SK-N-SH (cell line): Measurements from ENCODE around the gene NTN5. TPM values are rescaled to one million over a fixed set of nuclear protein-coding genes. Genes with fewer than 3 reads are reported as not detected.

Experiments used
- CTCF ChIA-PET: fragments of 300-600, 350-600 bp; formaldehyde crosslinking; extraction: SDS; loops from one replicate; lab custom pipeline; 2021; lab: Yijun Ruan, JAX
- POLR2A ChIA-PET: fragments of 350-600 bp; sonication (Branson Sonifier 250); formaldehyde crosslinking; extraction: SDS; loops from one replicate; lab custom pipeline; 2020; ENCODE audit warnings: antibody characterized with exemption, inconsistent platforms; lab: Yijun Ruan, JAX
- DNase-seq: peaks from one replicate; pipeline ENCODE4 v3.0.0; 2012
- H2AFZ ChIP-seq: fragments of 200-600 bp; sonication (generic); 2 replicates; pipeline ENCODE4 v1.8.1; 2016; ENCODE audit warnings: antibody characterized with exemption, mild to moderate bottlenecking, low read depth
- H3F3A ChIP-seq: fragments of 200-600 bp; sonication (generic); replicated peaks from 2 replicates; pipeline ENCODE3; 2016; ENCODE audit warnings: antibody characterized with exemption, mild to moderate bottlenecking; ENCODE audit not compliant: insufficient read depth
- H3K27ac ChIP-seq, 2 experiments: fragments of 200-500 bp in 1 of 2; fragments of 200-600 bp in 1 of 2; sonication (Bioruptor generic) in 1 of 2; sonication (generic), shearing (Covaris generic) in 1 of 2; 2 replicates each; pipeline versions ENCODE4 v1.5.1 to v1.6.1; 2014 to 2016; ENCODE audit warnings: low read depth in 2 of 2, inconsistent platforms in 1 of 2, low read length in 1 of 2, mild to moderate bottlenecking in 1 of 2, mixed read lengths in 1 of 2
- H3K27me3 ChIP-seq: fragments of 200-600 bp; sonication (generic), shearing (Covaris generic); 2 replicates; pipeline ENCODE4 v1.6.1; 2016; ENCODE audit warnings: mixed run types; ENCODE audit not compliant: insufficient read depth
- H3K36me3 ChIP-seq, 2 experiments: fragments of 200-500 bp in 1 of 2; fragments of 200-600 bp in 1 of 2; sonication (Bioruptor generic) in 1 of 2; sonication (generic) in 1 of 2; replicated peaks in 1 of 2; 2 replicates each; pipeline versions ENCODE3 to v1.5.1; 2014 to 2016; ENCODE audit warnings: low read length in 1 of 2, mild to moderate bottlenecking in 1 of 2; ENCODE audit not compliant: insufficient read depth in 2 of 2, control insufficient read depth in 1 of 2
- H3K4me1 ChIP-seq, 2 experiments: fragments of 200-500 bp in 1 of 2; fragments of 200-600 bp in 1 of 2; sonication (Bioruptor generic) in 1 of 2; sonication (generic), shearing (Covaris generic) in 1 of 2; 2 replicates each; pipeline versions ENCODE4 v1.5.1 to v1.6.1; 2014 to 2016; ENCODE audit warnings: low read depth in 1 of 2, low read length in 1 of 2, mixed run types in 1 of 2; ENCODE audit not compliant: insufficient read depth in 2 of 2, control insufficient read depth in 1 of 2
- H3K4me2 ChIP-seq: fragments of 200-600 bp; sonication (generic), shearing (Covaris generic); 2 replicates; pipeline ENCODE4 v1.6.1; 2017; ENCODE audit warnings: mixed run types
- H3K4me3 ChIP-seq, 2 experiments: fragments of 200-500 bp in 1 of 2; fragments of 200-600 bp in 1 of 2; sonication (Bioruptor generic) in 1 of 2; sonication (generic), shearing (Covaris generic) in 1 of 2; 2 replicates each; pipeline versions ENCODE4 v1.5.1 to v1.8.1; 2014 to 2016; ENCODE audit warnings: low read depth in 2 of 2, inconsistent platforms in 1 of 2, low read length in 1 of 2, mild to moderate bottlenecking in 1 of 2, mixed read lengths in 1 of 2, moderate library complexity in 1 of 2
- H3K79me2 ChIP-seq: fragments of 200-600 bp; sonication (generic); 2 replicates; pipeline ENCODE4 v1.8.1; 2017; ENCODE audit warnings: mild to moderate bottlenecking; ENCODE audit not compliant: insufficient read depth
- H3K9ac ChIP-seq: fragments of 200-600 bp; sonication (generic); 2 replicates; pipeline ENCODE4 v1.6.1; 2017; ENCODE audit warnings: mixed run types
- H3K9me2 ChIP-seq: fragments of 200-600 bp; sonication (generic); 2 replicates; pipeline ENCODE4 v1.6.1; 2017; ENCODE audit warnings: mixed run types
- H3K9me3 ChIP-seq: fragments of 200-600 bp; sonication (generic); 2 replicates; pipeline ENCODE4 v1.6.1; 2017; ENCODE audit warnings: mixed run types, mild to moderate bottlenecking, moderate library complexity
- H4K20me1 ChIP-seq: fragments of 200-600 bp; sonication (generic); 2 replicates; pipeline ENCODE4 v1.6.1; 2017; ENCODE audit warnings: mild to moderate bottlenecking, mixed run types; ENCODE audit not compliant: insufficient read depth
- CHD2 ChIP-seq: fragments of 150-350 bp; IDR thresholded peaks from 2 replicates; pipeline ENCODE4 v1.6.1; 2018; ENCODE audit warnings: low read length; ENCODE audit not compliant: partially characterized antibody
- ELF1 ChIP-seq: IDR thresholded peaks from 2 replicates; pipeline ENCODE4 v1.4.0; 2012
- EP300 ChIP-seq, 2 experiments: IDR thresholded peaks; 2 replicates each; pipeline versions ENCODE4 v1.4.0 to v1.6.1; 2012; ENCODE audit warnings: borderline replicate concordance in 1 of 2, low read depth in 1 of 2, low read length in 1 of 2
- EZH2phosphoT487 ChIP-seq: fragments of 200-600 bp; sonication (generic); IDR thresholded peaks from 2 replicates; pipeline ENCODE4 v1.6.1; 2017; ENCODE audit warnings: low read depth, mixed run types, mild to moderate bottlenecking, antibody characterized with exemption, moderate library complexity, borderline replicate concordance
- FOSL2 ChIP-seq: IDR thresholded peaks from 2 replicates; pipeline ENCODE4 v1.4.0; 2012; ENCODE audit warnings: low read depth, mild to moderate bottlenecking, moderate library complexity, borderline replicate concordance
- FOXJ3 ChIP-seq: sonication (generic); formaldehyde crosslinking; IDR thresholded peaks from 2 replicates; pipeline ENCODE4 v1.5.1; 2020; ENCODE audit warnings: mild to moderate bottlenecking, missing genetic modification reagents
- GABPA ChIP-seq: IDR thresholded peaks from 2 replicates; pipeline ENCODE4 v1.4.0; 2012; ENCODE audit warnings: low read depth, mild to moderate bottlenecking
- GATA2 ChIP-seq: sonication (generic); formaldehyde crosslinking; IDR thresholded peaks from 2 replicates; pipeline ENCODE4 v1.5.0; 2020; ENCODE audit warnings: mild to moderate bottlenecking, missing genetic modification reagents
- NFIC ChIP-seq: IDR thresholded peaks from 2 replicates; pipeline ENCODE4 v1.4.0; 2012; ENCODE audit warnings: borderline replicate concordance
- PBX3 ChIP-seq: IDR thresholded peaks from 2 replicates; pipeline ENCODE4; 2012
- POLR2AphosphoS5 ChIP-seq: IDR thresholded peaks from 2 replicates; pipeline ENCODE4 v1.6.1; 2012; ENCODE audit warnings: low read depth, low read length
- RCOR1 ChIP-seq: fragments of 150-350 bp; IDR thresholded peaks from 2 replicates; pipeline ENCODE4 v1.6.1; 2017; ENCODE audit warnings: antibody characterized with exemption, low read length
- RFX5 ChIP-seq: IDR thresholded peaks from 2 replicates; pipeline ENCODE4 v1.6.1; 2012; ENCODE audit warnings: mild to moderate bottlenecking, improper control_type of control experiment, low read length
- RXRA ChIP-seq: IDR thresholded peaks from 2 replicates; pipeline ENCODE4 v1.4.0; 2012; ENCODE audit warnings: low read depth, mild to moderate bottlenecking, borderline replicate concordance
- SIN3A ChIP-seq: IDR thresholded peaks from 2 replicates; pipeline ENCODE4 v1.6.1; 2012; ENCODE audit warnings: low read depth, mild to moderate bottlenecking, low read length, moderate library complexity, borderline replicate concordance
- SMC3 ChIP-seq: IDR thresholded peaks from 2 replicates; pipeline ENCODE4 v1.6.1; 2012; ENCODE audit warnings: low read depth, low read length, improper control_type of control experiment
- TAF1 ChIP-seq: IDR thresholded peaks from 2 replicates; pipeline ENCODE4 v1.6.1; 2012; ENCODE audit warnings: low read depth, mild to moderate bottlenecking, low read length, moderate library complexity, borderline replicate concordance
- TEAD4 ChIP-seq: IDR thresholded peaks from 2 replicates; pipeline ENCODE4 v1.4.0; 2012; ENCODE audit warnings: mild to moderate bottlenecking, borderline replicate concordance; ENCODE audit not compliant: insufficient read depth
- USF2 ChIP-seq: fragments of 150-350 bp; IDR thresholded peaks from 2 replicates; pipeline ENCODE4 v1.6.1; 2017; ENCODE audit warnings: antibody characterized with exemption, low read length, low read depth, borderline replicate concordance
- YY1 ChIP-seq: IDR thresholded peaks from 2 replicates; pipeline ENCODE4 v1.4.0; 2012; ENCODE audit warnings: low read depth, mild to moderate bottlenecking
- ZBTB33 ChIP-seq: IDR thresholded peaks from 2 replicates; pipeline ENCODE4 v1.4.0; 2012; ENCODE audit warnings: low read depth, borderline replicate concordance
- whole genome bisulfite sequencing: methylation state at CpG from one replicate; pipeline ENCODE4 v1.1.6; 2017; ENCODE audit warnings: low lambda C conversion rate; 5-methylcytosine and 5-hydroxymethylcytosine counted together
- polyA plus RNA-seq, 3 experiments: library from polyadenylated mRNA; depleted of rRNA; stranded (reverse); fragments of >200 nt; gene quantifications; 2 replicates each; pipeline ENCODE4 v1.2.3, GENCODE V29; 2012
- TF ChIP-seq, protein P1 (sequence below): fragments of 150-350 bp; IDR thresholded peaks from 2 replicates; pipeline ENCODE4 v1.6.1; 2016; ENCODE audit warnings: mild to moderate bottlenecking, low read depth, low read length
- TF ChIP-seq, protein P2 (sequence below): IDR thresholded peaks from 2 replicates; pipeline ENCODE4 v1.4.0; 2012; ENCODE audit warnings: low read depth, borderline replicate concordance
- TF ChIP-seq, protein P3 (sequence below): fragments of 200-600 bp; sonication (generic); IDR thresholded peaks from 2 replicates; pipeline ENCODE4 v1.6.1; 2017; ENCODE audit warnings: antibody characterized with exemption, mild to moderate bottlenecking, moderate library complexity

The NTN5 gene
- polyA plus RNA-seq, 1 of the 3 experiments (the other 2 are of a cell fraction): 0.74 TPM

GRCh38 chr19:48634424-48635262 is 38.2 kb downstream of the NTN5 start:
- H3K9ac ChIP-seq: peak overlapping the region; percentile 81
- H3K27ac ChIP-seq: peak overlapping the region; percentile 96 to 98
- 2% methylated on average over 30 of the region's 37 CpGs for WGBS
- TF ChIP-seq ELF1: no peak
- TF ChIP-seq ZBTB33: no peak
- no peak for TF ChIP-seq YY1
- TF ChIP-seq FOSL2: no peak
- peak; percentile 72 for TF ChIP-seq USF2
- TF ChIP-seq RFX5: no peak
- TF ChIP-seq SIN3A: peak; percentile 67; the same call in 1 of the 2 replicates
- TF ChIP-seq, protein P1, sequence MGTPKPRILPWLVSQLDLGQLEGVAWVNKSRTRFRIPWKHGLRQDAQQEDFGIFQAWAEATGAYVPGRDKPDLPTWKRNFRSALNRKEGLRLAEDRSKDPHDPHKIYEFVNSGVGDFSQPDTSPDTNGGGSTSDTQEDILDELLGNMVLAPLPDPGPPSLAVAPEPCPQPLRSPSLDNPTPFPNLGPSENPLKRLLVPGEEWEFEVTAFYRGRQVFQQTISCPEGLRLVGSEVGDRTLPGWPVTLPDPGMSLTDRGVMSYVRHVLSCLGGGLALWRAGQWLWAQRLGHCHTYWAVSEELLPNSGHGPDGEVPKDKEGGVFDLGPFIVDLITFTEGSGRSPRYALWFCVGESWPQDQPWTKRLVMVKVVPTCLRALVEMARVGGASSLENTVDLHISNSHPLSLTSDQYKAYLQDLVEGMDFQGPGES: no peak
- TF ChIP-seq SMC3: no peak; the same call in 1 of the 2 replicates
- TF ChIP-seq FOXJ3: no peak
- no peak for TF ChIP-seq RCOR1
- no peak; the same call in none of the 2 replicates for TF ChIP-seq POLR2AphosphoS5
- TF ChIP-seq NFIC: no peak
- TF ChIP-seq CHD2: peak; percentile 85
- no peak for TF ChIP-seq TEAD4
- peak; percentile 22; the same call in 1 of the 2 replicates for TF ChIP-seq PBX3
- TF ChIP-seq, protein P2, sequence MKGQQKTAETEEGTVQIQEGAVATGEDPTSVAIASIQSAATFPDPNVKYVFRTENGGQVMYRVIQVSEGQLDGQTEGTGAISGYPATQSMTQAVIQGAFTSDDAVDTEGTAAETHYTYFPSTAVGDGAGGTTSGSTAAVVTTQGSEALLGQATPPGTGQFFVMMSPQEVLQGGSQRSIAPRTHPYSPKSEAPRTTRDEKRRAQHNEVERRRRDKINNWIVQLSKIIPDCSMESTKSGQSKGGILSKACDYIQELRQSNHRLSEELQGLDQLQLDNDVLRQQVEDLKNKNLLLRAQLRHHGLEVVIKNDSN: peak; percentile 94
- TF ChIP-seq GATA2 (CRISPR knock-in tag): no peak
- TF ChIP-seq RXRA: peak; percentile 99
- no peak for TF ChIP-seq EZH2phosphoT487
- TF ChIP-seq EP300 (IDR thresholded peaks at IDR 0.05; ENCODE audit: borderline replicate concordance in 1 of 2, low read depth in 1 of 2, low read length in 1 of 2): peak; percentile 38 to 47; a peak in 3 of 4 replicates
- no peak for TF ChIP-seq GABPA
- TF ChIP-seq, protein P3, sequence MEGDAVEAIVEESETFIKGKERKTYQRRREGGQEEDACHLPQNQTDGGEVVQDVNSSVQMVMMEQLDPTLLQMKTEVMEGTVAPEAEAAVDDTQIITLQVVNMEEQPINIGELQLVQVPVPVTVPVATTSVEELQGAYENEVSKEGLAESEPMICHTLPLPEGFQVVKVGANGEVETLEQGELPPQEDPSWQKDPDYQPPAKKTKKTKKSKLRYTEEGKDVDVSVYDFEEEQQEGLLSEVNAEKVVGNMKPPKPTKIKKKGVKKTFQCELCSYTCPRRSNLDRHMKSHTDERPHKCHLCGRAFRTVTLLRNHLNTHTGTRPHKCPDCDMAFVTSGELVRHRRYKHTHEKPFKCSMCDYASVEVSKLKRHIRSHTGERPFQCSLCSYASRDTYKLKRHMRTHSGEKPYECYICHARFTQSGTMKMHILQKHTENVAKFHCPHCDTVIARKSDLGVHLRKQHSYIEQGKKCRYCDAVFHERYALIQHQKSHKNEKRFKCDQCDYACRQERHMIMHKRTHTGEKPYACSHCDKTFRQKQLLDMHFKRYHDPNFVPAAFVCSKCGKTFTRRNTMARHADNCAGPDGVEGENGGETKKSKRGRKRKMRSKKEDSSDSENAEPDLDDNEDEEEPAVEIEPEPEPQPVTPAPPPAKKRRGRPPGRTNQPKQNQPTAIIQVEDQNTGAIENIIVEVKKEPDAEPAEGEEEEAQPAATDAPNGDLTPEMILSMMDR: no peak
- peak; percentile 34; the same call in 1 of the 2 replicates for TF ChIP-seq TAF1

More at GRCh38 chr19:48634424-48635262, 38.2 kb downstream of the NTN5 start:
- Histone ChIP-seq H3K27me3 (no peaks in the 10 kb centered on the region), H3K9me3 (no peaks in the 10 kb centered on the region), H3K4me3 (peak overlapping the region; percentile 35 to 79), H3K4me2 (peak overlapping the region; percentile 99), H3K36me3 (peaks cover 15 to 20% of the 10 kb centered on the region in 2 experiments), H4K20me1 (no peaks in the 10 kb centered on the region), H3K79me2 (no peaks in the 10 kb centered on the region; the same call in 1 of the 2 replicates), H3K9me2 (no peaks in the 10 kb centered on the region), H3F3A (peaks cover 30% of the 10 kb centered on the region), H2AFZ (peak overlapping the region; percentile 32; the same call in 1 of the 2 replicates), H3K4me1 (peaks cover 31 to 39% of the 10 kb centered on the region in 2 experiments)
- ChIA-PET POLR2A (interaction anchor here (0.5 to 1.5 kb wide), 6 partner anchors 8 to 21 kb away, joined by 3 to 13 read pairs (median 6); partner anchors contain the start of genes CA11, RPL18 and SPHK2), CTCF (interaction anchor here (1.7 to 2.0 kb wide), 2 partner anchors 14 to 45 kb away, joined by 6 to 7 read pairs; no protein-coding TSS in a partner anchor)
- DNase-seq: peak; percentile 90
